Measurements from ENCODE around the gene KCNQ1. TPM values are rescaled to one million over a fixed set of nuclear protein-coding genes. Genes with fewer than 3 reads are reported as not detected.

KCNQ1 gene
- total RNA-seq, 1 experiment from 2014 or later = 10.7 TPM

- Histone ChIP-seq H3K9me3 (ENCODE audit: control insufficient read depth in 1 of 2, insufficient read depth in 1 of 2, low read depth in 1 of 2, low read length in 2 of 2) (peaks cover 9 to 10% of the 10 kb centered on the region in 2 experiments; a peak in 2 of 4 replicates), H3K79me2 (ENCODE audit: insufficient read depth, low read length) (no peaks in the 10 kb centered on the region), H3K9ac (ENCODE audit: low read length) (no peak overlapping the region), H3K9me2 (ENCODE audit: insufficient read depth) (no peaks in the 10 kb centered on the region), H3K27ac (ENCODE audit: low read depth, low read length) (no peak overlapping the region), H4K20me1 (ENCODE audit: insufficient read depth) (no peaks in the 10 kb centered on the region), H2AFZ (ENCODE audit: low read depth, low read length, poor library complexity, severe bottlenecking) (no peak overlapping the region), H3K4me3 (replicated peaks in 1 of 2; ENCODE audit: low read depth in 1 of 2, low read length in 2 of 2) (no peak overlapping the region), H3K36me3 (ENCODE audit: control insufficient read depth in 1 of 2, insufficient read depth in 2 of 2, low read length in 2 of 2) (no peaks in the 10 kb centered on the region), H3K4me1 (ENCODE audit: control insufficient read depth in 1 of 2, insufficient read depth in 2 of 2, low read length in 2 of 2) (no peaks in the 10 kb centered on the region), H3K4me2 (ENCODE audit: low read length) (no peak overlapping the region), H3K27me3 (ENCODE audit: insufficient read depth, low read length) (no peaks in the 10 kb centered on the region)
- intact Hi-C loops (cut with micrococcal nuclease) = no loop called here
- BruUV-seq (replicated peaks) = no TSS peak
- no peak for DNase-seq (ENCODE audit: low read depth, low spot score)
- POLR2A ChIA-PET = no interaction called here
- ATAC-seq = no peak
- TF ChIP-seq POLR2A (IDR thresholded peaks at IDR 0.05; ENCODE audit: borderline replicate concordance, extremely low read depth, insufficient read depth, insufficient read length) = no peak
- no peak for TF ChIP-seq JUND (IDR thresholded peaks at IDR 0.05)
- no peak for TF ChIP-seq MAX (IDR thresholded peaks at IDR 0.05)
- RAD21 ChIA-PET (ENCODE audit: low non-redundant PET in 1 of 2, low total read pairs in 2 of 2, uncharacterized antibody in 2 of 2, unreplicated experiment in 2 of 2) = no interaction called here
- CTCF ChIA-PET = no interaction called here
These were observed 32.4 kb downstream of the KCNQ1 start for GRCh38 chr11:2477254-2477653.

GRCh38 chr11:2477936-2478335 lies 33.1 kb downstream of the KCNQ1 start:
- no peaks in the 10 kb centered on the region for H3K36me3 ChIP-seq (ENCODE audit: control insufficient read depth in 1 of 2, insufficient read depth in 2 of 2, low read length in 2 of 2)
- DNase-seq (ENCODE audit: low read depth, low spot score) = no peak
- no peak overlapping the region for H3K4me3 ChIP-seq (replicated peaks in 1 of 2; ENCODE audit: low read depth in 1 of 2, low read length in 2 of 2)
- no peak overlapping the region for H3K27ac ChIP-seq (ENCODE audit: low read depth, low read length)
- intact Hi-C loops (cut with micrococcal nuclease) = no loop called here
- no peak overlapping the region for H3K9ac ChIP-seq (ENCODE audit: low read length)
- POLR2A ChIA-PET = no interaction called here
- H3K4me1 ChIP-seq (ENCODE audit: control insufficient read depth in 1 of 2, insufficient read depth in 2 of 2, low read length in 2 of 2) = no peaks in the 10 kb centered on the region
- H3K9me2 ChIP-seq (ENCODE audit: insufficient read depth) = no peaks in the 10 kb centered on the region
- CTCF ChIA-PET = no interaction called here
- no peaks in the 10 kb centered on the region for H3K27me3 ChIP-seq (ENCODE audit: insufficient read depth, low read length)
- no peaks in the 10 kb centered on the region for H3K79me2 ChIP-seq (ENCODE audit: insufficient read depth, low read length)
- peaks cover 9 to 10% of the 10 kb centered on the region in 2 experiments; a peak in 2 of 4 replicates for H3K9me3 ChIP-seq (ENCODE audit: control insufficient read depth in 1 of 2, insufficient read depth in 1 of 2, low read depth in 1 of 2, low read length in 2 of 2)
- RAD21 ChIA-PET (ENCODE audit: low non-redundant PET in 1 of 2, low total read pairs in 2 of 2, uncharacterized antibody in 2 of 2, unreplicated experiment in 2 of 2) = no interaction called here
- H2AFZ ChIP-seq (ENCODE audit: low read depth, low read length, poor library complexity, severe bottlenecking) = no peak overlapping the region
- no TSS peak for BruUV-seq (replicated peaks)
- no peaks in the 10 kb centered on the region for H4K20me1 ChIP-seq (ENCODE audit: insufficient read depth)
- ATAC-seq = no peak
- no peak overlapping the region for H3K4me2 ChIP-seq (ENCODE audit: low read length)
- no peak for TF ChIP-seq ELF1 (IDR thresholded peaks at IDR 0.05; ENCODE audit: borderline replicate concordance, low read depth)
- no peak for TF ChIP-seq POLR2AphosphoS5 (IDR thresholded peaks at IDR 0.05; ENCODE audit: low read depth, low read length)
- TF ChIP-seq ATF3 (IDR thresholded peaks at IDR 0.05) = no peak
- TF ChIP-seq ZNF274 (IDR thresholded peaks at IDR 0.05; ENCODE audit: low read depth, low read length) = no peak
- no peak for TF ChIP-seq REST (IDR thresholded peaks at IDR 0.05; ENCODE audit: low read depth)
- TF ChIP-seq ZFX (IDR thresholded peaks at IDR 0.05) = no peak
- TF ChIP-seq SRF (IDR thresholded peaks at IDR 0.05; ENCODE audit: low read depth) = no peak
- TF ChIP-seq YY1 (IDR thresholded peaks at IDR 0.05; ENCODE audit: extremely low read depth, insufficient replicate concordance, low read depth, low read length) = no peak
- TF ChIP-seq JUND (IDR thresholded peaks at IDR 0.05) = no peak
- TF ChIP-seq SIN3A (IDR thresholded peaks at IDR 0.05; ENCODE audit: low read depth) = no peak
- TF ChIP-seq CTCF (IDR thresholded peaks at IDR 0.05 in 2 of 3, conservative IDR thresholded peaks at IDR 0.05 in 1 of 3; ENCODE audit: borderline replicate concordance in 1 of 3, insufficient read depth in 1 of 3, low read depth in 2 of 3, low read length in 2 of 3) = no peak
- TF ChIP-seq CEBPB (IDR thresholded peaks at IDR 0.05; ENCODE audit: low read depth) = no peak
- TF ChIP-seq SP1 (IDR thresholded peaks at IDR 0.05; ENCODE audit: low read depth) = no peak
